Measurements from ENCODE around the gene ATP13A4. TPM values are rescaled to one million over a fixed set of nuclear protein-coding genes. Genes with fewer than 3 reads are reported as not detected.

Gene ATP13A4
- total and polyA plus RNA-seq, 4 donors: 0.23 to 2.7 (median 0.50) TPM

DNA sequence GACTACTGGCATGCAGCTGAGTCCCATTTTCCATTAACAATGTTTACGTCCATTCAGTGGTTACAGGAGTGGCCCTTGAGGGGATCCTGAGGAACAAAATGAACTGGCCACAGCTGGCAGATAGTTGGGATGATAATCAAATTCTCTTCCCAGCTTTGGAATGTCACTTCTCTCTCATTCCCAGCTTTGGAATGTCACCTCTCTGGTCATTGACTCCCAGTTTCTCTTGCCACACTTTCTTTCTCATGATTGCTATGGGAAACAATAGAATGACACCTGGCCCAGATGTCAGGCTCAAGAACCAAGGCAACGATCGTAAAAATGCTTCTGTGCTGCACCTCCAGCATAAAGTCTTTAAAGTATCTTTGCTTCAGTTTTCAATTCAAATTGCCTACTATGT lies 34.0 kb downstream of the ATP13A4 start:
- Histone ChIP-seq H3K27ac (ENCODE audit: low read depth in 1 of 2, low read length in 2 of 2) (no peak overlapping the region), H3K36me3 (ENCODE audit: control insufficient read depth in 4 of 4, insufficient read depth in 3 of 4, low read depth in 1 of 4, low read length in 3 of 4) (no peaks in the 10 kb centered on the region), H3K9me3 (ENCODE audit: control insufficient read depth in 4 of 4, low read length in 3 of 4) (no peaks in the 10 kb centered on the region), H3K4me1 (ENCODE audit: control insufficient read depth in 4 of 4, insufficient read depth in 4 of 4, low read length in 3 of 4) (no peaks in the 10 kb centered on the region), H3K9ac (ENCODE audit: low read depth in 1 of 2, low read length in 2 of 2) (no peak overlapping the region), H3K27me3 (ENCODE audit: control insufficient read depth in 4 of 4, insufficient read depth in 4 of 4, low read length in 3 of 4) (peaks cover 0 to 9% (median under 1%) of the 10 kb centered on the region in 4 donors), H3K4me3 (ENCODE audit: low read depth in 1 of 3, low read length in 3 of 3) (no peak overlapping the region)
- no peak for DNase-seq (ENCODE audit: low spot score)
- TF ChIP-seq, protein P1, sequence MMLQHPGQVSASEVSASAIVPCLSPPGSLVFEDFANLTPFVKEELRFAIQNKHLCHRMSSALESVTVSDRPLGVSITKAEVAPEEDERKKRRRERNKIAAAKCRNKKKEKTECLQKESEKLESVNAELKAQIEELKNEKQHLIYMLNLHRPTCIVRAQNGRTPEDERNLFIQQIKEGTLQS (IDR thresholded peaks at IDR 0.05): no peak
- TF ChIP-seq, protein P2, sequence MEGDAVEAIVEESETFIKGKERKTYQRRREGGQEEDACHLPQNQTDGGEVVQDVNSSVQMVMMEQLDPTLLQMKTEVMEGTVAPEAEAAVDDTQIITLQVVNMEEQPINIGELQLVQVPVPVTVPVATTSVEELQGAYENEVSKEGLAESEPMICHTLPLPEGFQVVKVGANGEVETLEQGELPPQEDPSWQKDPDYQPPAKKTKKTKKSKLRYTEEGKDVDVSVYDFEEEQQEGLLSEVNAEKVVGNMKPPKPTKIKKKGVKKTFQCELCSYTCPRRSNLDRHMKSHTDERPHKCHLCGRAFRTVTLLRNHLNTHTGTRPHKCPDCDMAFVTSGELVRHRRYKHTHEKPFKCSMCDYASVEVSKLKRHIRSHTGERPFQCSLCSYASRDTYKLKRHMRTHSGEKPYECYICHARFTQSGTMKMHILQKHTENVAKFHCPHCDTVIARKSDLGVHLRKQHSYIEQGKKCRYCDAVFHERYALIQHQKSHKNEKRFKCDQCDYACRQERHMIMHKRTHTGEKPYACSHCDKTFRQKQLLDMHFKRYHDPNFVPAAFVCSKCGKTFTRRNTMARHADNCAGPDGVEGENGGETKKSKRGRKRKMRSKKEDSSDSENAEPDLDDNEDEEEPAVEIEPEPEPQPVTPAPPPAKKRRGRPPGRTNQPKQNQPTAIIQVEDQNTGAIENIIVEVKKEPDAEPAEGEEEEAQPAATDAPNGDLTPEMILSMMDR (IDR thresholded peaks at IDR 0.05; ENCODE audit: low read depth, low read length, missing input control): no peak
- TF ChIP-seq TAF1 (conservative IDR thresholded peaks at IDR 0.05): no peak
- TF ChIP-seq, protein P3, sequence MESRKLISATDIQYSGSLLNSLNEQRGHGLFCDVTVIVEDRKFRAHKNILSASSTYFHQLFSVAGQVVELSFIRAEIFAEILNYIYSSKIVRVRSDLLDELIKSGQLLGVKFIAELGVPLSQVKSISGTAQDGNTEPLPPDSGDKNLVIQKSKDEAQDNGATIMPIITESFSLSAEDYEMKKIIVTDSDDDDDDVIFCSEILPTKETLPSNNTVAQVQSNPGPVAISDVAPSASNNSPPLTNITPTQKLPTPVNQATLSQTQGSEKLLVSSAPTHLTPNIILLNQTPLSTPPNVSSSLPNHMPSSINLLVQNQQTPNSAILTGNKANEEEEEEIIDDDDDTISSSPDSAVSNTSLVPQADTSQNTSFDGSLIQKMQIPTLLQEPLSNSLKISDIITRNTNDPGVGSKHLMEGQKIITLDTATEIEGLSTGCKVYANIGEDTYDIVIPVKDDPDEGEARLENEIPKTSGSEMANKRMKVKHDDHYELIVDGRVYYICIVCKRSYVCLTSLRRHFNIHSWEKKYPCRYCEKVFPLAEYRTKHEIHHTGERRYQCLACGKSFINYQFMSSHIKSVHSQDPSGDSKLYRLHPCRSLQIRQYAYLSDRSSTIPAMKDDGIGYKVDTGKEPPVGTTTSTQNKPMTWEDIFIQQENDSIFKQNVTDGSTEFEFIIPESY (IDR thresholded peaks at IDR 0.05): no peak
- TF ChIP-seq FOXA2 (IDR thresholded peaks at IDR 0.05): no peak
- no peak for TF ChIP-seq RAD21 (IDR thresholded peaks at IDR 0.05)
- TF ChIP-seq EGR1 (IDR thresholded peaks at IDR 0.05; ENCODE audit: low read depth in 2 of 2): no peak
- TF ChIP-seq HNF4A (conservative IDR thresholded peaks at IDR 0.05): no peak
- TF ChIP-seq JUND (IDR thresholded peaks at IDR 0.05): no peak
- no peak for TF ChIP-seq FOXA1 (IDR thresholded peaks at IDR 0.05)
- TF ChIP-seq HNF4G (IDR thresholded peaks at IDR 0.05): no peak
- no peak for TF ChIP-seq NR2F2 (IDR thresholded peaks at IDR 0.05)
- TF ChIP-seq, protein P4, sequence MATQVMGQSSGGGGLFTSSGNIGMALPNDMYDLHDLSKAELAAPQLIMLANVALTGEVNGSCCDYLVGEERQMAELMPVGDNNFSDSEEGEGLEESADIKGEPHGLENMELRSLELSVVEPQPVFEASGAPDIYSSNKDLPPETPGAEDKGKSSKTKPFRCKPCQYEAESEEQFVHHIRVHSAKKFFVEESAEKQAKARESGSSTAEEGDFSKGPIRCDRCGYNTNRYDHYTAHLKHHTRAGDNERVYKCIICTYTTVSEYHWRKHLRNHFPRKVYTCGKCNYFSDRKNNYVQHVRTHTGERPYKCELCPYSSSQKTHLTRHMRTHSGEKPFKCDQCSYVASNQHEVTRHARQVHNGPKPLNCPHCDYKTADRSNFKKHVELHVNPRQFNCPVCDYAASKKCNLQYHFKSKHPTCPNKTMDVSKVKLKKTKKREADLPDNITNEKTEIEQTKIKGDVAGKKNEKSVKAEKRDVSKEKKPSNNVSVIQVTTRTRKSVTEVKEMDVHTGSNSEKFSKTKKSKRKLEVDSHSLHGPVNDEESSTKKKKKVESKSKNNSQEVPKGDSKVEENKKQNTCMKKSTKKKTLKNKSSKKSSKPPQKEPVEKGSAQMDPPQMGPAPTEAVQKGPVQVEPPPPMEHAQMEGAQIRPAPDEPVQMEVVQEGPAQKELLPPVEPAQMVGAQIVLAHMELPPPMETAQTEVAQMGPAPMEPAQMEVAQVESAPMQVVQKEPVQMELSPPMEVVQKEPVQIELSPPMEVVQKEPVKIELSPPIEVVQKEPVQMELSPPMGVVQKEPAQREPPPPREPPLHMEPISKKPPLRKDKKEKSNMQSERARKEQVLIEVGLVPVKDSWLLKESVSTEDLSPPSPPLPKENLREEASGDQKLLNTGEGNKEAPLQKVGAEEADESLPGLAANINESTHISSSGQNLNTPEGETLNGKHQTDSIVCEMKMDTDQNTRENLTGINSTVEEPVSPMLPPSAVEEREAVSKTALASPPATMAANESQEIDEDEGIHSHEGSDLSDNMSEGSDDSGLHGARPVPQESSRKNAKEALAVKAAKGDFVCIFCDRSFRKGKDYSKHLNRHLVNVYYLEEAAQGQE (IDR thresholded peaks at IDR 0.05): no peak
- TF ChIP-seq SP1 (IDR thresholded peaks at IDR 0.05): no peak
- TF ChIP-seq, protein P5, sequence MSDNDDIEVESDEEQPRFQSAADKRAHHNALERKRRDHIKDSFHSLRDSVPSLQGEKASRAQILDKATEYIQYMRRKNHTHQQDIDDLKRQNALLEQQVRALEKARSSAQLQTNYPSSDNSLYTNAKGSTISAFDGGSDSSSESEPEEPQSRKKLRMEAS (IDR thresholded peaks at IDR 0.05): no peak
- no peak for TF ChIP-seq RXRA (IDR thresholded peaks at IDR 0.05)
- TF ChIP-seq GABPA (IDR thresholded peaks at IDR 0.05 in 1 of 2, conservative IDR thresholded peaks at IDR 0.05 in 1 of 2): no peak
- TF ChIP-seq YY1 (IDR thresholded peaks at IDR 0.05): no peak
- WGBS: 60% methylated on average over 3 of the region's 3 CpGs
